GM19238 (cell line): ENCODE data around the gene OSBPL7.

Experiments
- DNase-seq: peaks from one replicate; pipeline ENCODE4 v3.0.0; 2011; ENCODE audit warnings: low spot score; ENCODE audit not compliant: insufficient read length

The OSBPL7 gene, protein sequence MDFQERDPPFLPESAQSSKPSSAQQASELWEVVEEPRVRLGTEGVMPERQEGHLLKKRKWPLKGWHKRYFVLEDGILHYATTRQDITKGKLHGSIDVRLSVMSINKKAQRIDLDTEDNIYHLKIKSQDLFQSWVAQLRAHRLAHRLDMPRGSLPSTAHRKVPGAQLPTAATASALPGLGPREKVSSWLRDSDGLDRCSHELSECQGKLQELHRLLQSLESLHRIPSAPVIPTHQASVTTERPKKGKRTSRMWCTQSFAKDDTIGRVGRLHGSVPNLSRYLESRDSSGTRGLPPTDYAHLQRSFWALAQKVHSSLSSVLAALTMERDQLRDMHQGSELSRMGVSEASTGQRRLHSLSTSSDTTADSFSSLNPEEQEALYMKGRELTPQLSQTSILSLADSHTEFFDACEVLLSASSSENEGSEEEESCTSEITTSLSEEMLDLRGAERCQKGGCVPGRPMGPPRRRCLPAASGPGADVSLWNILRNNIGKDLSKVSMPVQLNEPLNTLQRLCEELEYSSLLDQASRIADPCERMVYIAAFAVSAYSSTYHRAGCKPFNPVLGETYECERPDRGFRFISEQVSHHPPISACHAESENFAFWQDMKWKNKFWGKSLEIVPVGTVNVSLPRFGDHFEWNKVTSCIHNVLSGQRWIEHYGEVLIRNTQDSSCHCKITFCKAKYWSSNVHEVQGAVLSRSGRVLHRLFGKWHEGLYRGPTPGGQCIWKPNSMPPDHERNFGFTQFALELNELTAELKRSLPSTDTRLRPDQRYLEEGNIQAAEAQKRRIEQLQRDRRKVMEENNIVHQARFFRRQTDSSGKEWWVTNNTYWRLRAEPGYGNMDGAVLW

DNA sequence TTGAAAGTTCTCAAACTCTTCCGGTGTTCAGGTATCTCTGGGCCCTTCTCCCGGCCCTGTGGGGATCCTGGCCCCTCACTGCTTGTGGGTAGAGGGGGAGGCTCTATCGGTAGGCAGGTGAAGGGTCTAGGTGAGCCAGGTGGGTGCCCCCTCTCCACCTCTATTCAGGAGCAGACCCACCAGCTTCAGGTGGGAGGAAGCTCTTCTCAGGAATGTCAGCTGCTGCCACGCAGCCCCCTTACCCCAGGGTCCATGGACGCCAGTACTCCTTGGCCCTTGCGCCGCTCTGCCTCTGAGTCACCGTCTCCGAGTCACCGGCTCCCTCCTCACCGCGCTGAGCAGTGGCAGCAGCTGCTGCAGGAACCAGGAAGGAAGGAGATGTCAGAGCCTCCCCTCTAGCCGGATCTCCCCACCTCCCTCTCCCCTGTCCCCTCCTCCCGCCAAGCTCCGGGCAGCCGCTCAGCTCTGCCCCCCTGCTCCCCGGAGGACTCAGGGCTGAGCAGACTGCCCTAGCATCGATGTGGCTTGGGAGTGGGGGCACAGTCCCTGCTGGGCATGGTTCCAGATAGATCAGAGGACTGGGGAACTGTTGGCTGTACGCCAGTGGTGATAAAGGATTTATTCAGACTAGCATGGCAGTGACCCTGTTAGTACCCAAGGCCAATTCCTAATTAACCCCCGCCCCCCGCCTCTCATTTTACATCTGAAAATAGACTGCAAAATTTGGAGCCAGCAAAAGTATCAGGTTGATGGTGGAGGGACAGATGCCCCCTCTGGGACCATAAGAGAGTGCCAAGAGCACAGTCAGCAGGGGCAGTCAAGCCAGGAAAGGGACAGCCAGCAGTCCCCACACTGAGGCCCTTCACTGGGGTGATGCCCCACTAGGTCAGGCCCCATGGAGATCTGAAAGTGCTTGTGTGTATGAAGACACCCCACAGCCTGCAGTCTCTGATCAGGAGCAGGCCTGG lies at the start of gene OSBPL7:
Gene OSBPL7 (minus strand): TSS at position 371 of the 968 bp plus-strand sequence. CDS start 1,516 bp downstream, outside the sequence.
- DNase-seq = peak; percentile 95

GRCh38 chr17:47871048-47871447 lies 49.5 kb upstream of the OSBPL7 start:
- DNase-seq = no peak

- no peak for DNase-seq
Measured at GRCh38 chr17:47870056-47870455, 48.5 kb upstream of the OSBPL7 start.

- no peak for DNase-seq
Measured at GRCh38 chr17:47869114-47869513, 47.5 kb upstream of the OSBPL7 start.

DNA sequence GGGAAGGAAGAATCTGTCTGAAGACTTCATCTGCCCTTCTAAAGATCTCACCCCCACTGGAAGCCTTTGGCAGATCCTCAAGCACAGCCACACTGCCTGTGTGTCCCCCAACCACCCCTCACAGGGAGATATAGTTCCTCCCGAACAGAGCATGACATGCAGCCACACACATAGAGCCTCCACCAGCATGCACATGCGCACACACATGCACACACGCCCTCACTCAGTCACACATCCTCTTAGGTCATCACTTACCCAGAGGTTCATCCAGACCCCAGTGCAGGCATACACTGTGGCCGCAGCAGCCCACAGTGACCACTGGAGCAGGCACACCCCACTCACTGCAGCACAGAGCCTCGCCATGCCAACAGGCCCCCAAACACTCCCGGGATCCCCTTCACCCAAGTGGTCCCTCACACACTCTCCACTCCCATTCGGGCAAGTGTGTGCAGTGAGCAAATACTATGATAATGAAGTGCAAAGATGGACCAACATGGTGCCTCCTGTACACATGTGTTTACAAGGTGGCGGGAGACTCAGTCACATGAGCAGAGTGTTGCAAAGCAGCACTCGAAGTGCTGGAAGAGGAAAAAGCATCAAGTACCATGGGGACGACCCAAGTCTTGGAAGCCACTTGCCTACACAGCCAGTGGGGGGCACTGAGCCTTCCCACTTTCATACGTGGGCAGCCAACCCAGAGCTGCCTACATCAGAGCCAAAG lies 46.4 kb upstream of the OSBPL7 start:
- DNase-seq = no peak

GRCh38 chr17:47866941-47867340 lies 45.3 kb upstream of the OSBPL7 start:
- DNase-seq = no peak

DNA sequence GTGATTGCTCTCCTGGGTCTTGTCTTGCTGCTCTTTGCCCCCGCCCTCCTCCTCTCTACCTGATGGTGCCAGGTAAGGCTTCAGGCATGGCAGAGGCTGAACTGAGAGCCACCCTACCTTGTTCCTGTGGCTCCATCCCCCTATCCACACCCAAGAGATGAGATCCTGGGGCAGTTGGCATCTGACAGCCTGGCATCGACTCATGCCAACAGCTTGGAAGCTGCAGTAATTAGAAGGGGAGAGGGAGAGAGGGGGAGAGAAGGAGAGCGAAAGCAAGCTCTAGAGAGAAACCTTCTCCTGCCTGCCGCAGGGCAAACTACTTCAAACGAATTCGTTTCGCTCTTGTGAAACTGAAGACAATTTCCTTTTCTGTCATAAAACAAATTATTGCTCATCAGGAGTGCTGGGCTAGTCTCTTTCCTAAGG lies 43.2 kb upstream of the OSBPL7 start:
- no peak for DNase-seq

DNA sequence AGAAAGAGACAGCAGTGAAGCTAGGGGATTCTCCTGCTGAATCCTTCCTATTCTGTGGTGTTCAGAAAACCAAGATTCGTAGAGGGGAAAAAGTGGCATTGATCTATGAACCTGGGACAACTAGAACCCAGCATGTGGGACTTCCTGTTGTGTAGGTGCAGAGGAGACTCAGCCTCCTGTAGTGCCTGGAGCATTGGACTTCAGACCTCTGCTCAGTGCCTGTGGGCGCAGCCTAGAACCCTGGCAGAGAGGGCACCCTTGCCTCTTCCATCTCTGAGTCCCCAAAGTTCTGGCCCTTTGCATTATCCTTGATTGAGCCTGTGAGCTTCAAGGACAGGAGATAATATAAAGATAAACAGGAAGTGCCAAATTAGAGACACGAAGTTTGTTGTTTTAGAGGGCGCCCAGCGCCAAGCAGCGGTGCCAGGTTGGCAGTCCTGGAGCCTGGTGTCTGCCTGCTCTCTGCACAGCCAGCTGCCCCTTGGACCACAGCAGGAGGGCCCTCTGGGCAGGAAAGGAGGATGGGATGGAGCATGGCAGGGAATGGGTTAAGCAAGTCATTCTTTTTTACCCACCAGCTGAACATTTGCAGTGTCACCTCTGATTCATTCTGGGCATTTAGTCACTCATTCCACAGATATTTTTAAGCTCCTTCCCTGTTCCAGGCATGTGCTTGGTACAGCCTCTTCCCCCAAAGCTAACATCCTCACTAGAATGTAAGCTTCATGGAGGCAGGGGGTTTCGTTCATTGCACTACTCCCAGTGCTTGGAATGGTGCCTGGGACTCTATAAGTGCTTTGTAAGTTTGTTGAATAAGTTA lies 41.2 kb upstream of the OSBPL7 start:
- DNase-seq = no peak

GRCh38 chr17:47860386-47860785 lies 38.8 kb upstream of the OSBPL7 start:
- no peak for DNase-seq

- no peak for DNase-seq
Measured at GRCh38 chr17:47857551-47858455, 36.2 kb upstream of the OSBPL7 start.

DNA sequence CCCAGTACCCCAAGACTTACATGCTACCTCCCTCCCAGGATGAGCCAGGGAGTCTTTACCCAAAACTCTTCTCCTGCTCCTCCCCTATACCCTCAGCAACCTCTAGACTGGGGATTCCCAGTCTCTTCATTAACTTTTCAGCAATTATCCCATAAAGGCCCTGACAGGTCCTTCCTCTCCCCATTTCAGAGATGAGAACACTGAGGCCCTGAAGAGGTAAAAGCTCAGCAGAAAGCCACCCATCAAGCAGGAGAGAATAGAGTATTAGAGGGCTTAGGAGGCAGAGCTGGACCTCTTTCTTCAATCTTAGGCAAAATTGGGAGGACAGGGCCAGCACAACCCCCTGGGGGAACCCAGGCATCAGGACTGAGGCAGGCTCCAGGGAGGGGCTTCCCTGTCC lies 35.2 kb upstream of the OSBPL7 start:
- no peak for DNase-seq

DNA sequence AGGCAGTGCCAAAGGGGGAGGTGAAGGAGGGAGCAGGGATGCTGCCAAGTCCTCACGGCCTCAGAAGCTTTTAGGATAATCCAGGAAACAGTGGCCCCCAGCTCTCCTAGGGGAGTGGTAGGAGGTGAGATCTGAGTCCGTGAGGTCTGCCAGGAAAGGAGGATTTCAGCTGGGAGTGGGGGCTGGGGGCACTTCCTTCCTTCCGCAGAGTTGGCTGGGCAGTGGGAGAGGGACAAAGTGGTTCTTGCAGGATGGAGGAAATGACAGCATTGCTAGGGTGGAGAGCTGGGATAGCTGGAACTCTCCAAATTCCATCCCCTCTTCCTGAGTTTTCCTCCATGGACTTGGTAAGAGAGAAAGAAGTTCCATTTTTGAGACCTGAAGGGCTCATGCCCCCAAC lies 34.1 kb upstream of the OSBPL7 start:
- DNase-seq = no peak

DNA sequence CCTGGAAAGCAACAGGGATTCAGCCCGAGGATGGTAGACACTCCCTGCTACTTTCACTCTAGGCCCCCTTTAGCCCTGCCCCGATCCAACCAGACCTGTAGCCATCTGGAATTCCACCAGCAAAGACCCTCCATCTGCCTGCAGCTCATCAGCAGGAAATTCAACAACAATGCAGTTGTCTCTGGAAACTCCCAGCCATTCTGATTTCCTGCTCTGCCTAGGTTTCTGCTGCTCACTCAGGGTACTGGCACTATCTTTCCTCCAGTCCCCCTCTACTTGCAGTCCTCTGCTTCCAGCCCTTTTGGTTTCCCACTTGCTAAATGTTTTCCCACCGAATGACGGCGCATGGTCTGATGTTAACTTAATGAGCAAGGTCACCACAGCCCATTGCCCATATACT lies 32.0 kb upstream of the OSBPL7 start:
- DNase-seq = no peak

DNA sequence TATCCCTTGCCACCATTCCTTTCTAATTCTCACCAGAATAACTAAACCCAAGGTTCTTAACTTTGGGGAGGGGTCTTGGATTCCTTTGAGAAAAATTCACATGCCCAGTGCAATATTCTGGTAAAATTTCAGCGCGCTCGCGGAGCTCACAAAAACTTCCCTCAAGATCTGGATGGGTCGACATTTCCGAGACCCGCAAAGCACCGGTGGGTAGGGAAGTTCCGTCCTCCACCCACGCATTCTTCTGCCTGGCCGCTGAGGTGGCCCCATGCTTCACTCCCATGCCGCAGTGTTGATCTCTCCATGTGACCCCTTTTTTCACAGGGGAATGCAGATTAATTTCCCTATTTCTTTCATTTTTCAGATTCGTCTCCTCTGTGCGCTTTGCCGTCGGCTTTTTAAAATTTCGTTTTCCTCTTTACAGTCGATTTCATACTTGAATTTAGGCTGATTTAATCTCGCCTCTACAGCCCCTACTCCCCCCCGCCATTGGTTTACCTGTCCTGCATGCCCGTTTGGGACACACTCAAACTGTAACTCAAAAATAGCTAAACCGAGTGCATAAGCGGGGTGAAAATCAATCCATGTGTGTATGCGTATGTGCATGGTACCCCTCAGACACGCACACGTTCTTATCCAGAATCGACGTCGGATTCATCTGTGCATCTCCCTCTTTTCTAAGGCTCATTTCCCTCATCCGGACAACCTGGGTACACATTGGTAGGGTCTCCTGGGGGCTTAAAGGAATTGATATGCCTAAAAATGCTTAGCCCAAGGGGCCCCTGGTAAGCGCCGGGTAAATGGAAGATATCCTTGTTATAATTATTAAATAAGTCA lies 30.7 kb upstream of the OSBPL7 start:
- no peak for DNase-seq

DNA sequence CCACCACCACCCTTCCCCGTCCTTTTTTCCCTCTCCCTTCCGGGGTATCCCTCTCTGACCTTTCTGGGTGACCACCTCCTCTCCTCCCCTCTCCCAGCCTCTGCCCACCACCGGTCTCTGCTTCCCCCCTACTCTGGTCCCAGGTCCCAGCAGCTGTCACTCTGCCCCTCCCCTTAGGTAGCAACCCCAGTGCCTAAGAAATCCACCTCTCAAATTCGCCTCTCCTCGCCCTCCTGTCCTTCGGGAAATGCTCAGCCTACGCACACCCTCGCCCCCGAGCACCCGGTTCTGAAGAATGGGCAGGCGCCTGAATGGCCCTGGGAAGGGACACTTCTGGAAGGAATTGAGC lies 30.1 kb upstream of the OSBPL7 start:
- DNase-seq = no peak

DNA sequence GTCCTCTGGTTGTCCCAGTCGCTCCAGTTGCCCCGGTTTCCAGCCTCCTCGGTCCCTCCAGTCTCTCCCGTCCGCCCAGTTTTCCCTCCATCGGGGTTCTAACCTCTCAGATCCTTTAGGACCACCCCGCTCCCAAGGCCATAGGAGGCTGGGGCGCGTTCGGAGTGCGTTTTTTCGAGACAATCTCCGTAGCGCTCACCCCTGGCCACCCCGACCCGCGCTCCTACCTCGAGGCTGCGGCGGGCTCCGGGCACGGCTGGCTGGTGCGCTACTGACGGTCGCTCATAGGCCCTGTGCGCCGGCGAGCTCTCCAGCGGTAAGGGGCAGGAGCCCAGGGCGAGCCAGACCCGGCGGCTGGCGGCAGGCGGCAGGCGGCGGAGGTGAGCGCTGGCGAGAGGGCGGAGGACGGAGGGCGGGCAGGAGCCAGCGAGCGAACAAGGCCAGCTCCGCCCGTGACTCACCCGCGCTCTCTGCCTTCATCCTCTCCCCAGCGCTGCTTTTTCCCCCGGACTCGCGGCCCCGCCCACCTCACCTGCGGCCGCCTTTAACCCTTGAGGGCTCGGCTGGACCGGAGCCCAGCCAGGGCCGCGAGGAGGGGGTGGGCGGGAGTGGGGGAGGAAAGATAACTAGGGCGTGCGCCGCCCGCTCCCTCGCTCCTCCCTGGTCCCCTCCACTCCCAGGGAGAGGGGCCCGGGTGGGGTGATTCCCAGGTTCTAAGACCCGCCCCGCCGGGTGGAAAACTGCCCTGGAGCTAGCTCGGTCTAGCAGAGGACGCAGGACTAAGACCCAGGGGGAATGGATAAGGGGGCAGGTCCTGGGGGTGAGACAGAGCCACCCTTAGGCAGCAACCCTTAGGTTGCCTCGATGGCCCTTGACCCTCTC lies 29.3 kb upstream of the OSBPL7 start, which contains the start of gene SP6:
Gene SP6 (minus strand): TSS at position 472 of the 882 bp plus-strand sequence. CDS start 2,734 bp downstream, outside the sequence.
- DNase-seq = no peak

- no peak for DNase-seq
Measured at GRCh38 chr17:47850373-47850691, 28.7 kb upstream of the OSBPL7 start.
